ENCODE data around the gene RAD9A. TPM values are rescaled to one million over a fixed set of nuclear protein-coding genes. Genes with fewer than 3 reads are reported as not detected.
A peak's percentile ranks its signal among the peaks of the same experiment; 100 is the strongest.

Gene RAD9A
- total RNA-seq, 1 donor from 2014 or later = 11.1 TPM

GRCh38 chr11:67407688-67408163 is 15.9 kb downstream of the RAD9A start:
- no peak for TF ChIP-seq CTCF (IDR thresholded peaks at IDR 0.05)
- Mint-ChIP-seq H3K4me3 (ENCODE audit: unreplicated experiment) (no peak overlapping the region), H3K9me3 (ENCODE audit: low read depth) (no peaks in the 10 kb centered on the region), H3K4me1 (ENCODE audit: low read depth) (no peaks in the 10 kb centered on the region), H3K27ac (ENCODE audit: unreplicated experiment) (no peak overlapping the region), H3K27me3 (ENCODE audit: low read depth) (peaks cover 6% of the 10 kb centered on the region), H3K36me3 (ENCODE audit: low read depth) (no peaks in the 10 kb centered on the region)
- DNase-seq (ENCODE audit: low spot score) = no peak

GRCh38 chr11:67408437-67409200 is 16.8 kb downstream of the RAD9A start:
- DNase-seq (ENCODE audit: low spot score) = no peak
- no peaks in the 10 kb centered on the region for H3K4me1 Mint-ChIP-seq (ENCODE audit: low read depth)
- H3K4me3 Mint-ChIP-seq (ENCODE audit: unreplicated experiment) = no peak overlapping the region
- no peak for TF ChIP-seq CTCF (IDR thresholded peaks at IDR 0.05)
- H3K9me3 Mint-ChIP-seq (ENCODE audit: low read depth) = no peaks in the 10 kb centered on the region
- peaks cover 11% of the 10 kb centered on the region for H3K27me3 Mint-ChIP-seq (ENCODE audit: low read depth)
- peaks cover 1% of the 10 kb centered on the region for H3K36me3 Mint-ChIP-seq (ENCODE audit: low read depth)
- H3K27ac Mint-ChIP-seq (ENCODE audit: unreplicated experiment) = no peak overlapping the region

- TF ChIP-seq CTCF (IDR thresholded peaks at IDR 0.05) = no peak
- peaks cover 11% of the 10 kb centered on the region for H3K27me3 Mint-ChIP-seq (ENCODE audit: low read depth)
- peak; percentile 87 for DNase-seq (ENCODE audit: low spot score)
- H3K4me3 Mint-ChIP-seq (ENCODE audit: unreplicated experiment) = no peak overlapping the region
- H3K4me1 Mint-ChIP-seq (ENCODE audit: low read depth) = no peaks in the 10 kb centered on the region
- peaks cover 1% of the 10 kb centered on the region for H3K36me3 Mint-ChIP-seq (ENCODE audit: low read depth)
- no peaks in the 10 kb centered on the region for H3K9me3 Mint-ChIP-seq (ENCODE audit: low read depth)
- no peak overlapping the region for H3K27ac Mint-ChIP-seq (ENCODE audit: unreplicated experiment)
Observed at GRCh38 chr11:67409261-67409666, 17.5 kb downstream of the RAD9A start.

- Mint-ChIP-seq H3K36me3 (ENCODE audit: low read depth) (peaks cover 1% of the 10 kb centered on the region), H3K9me3 (ENCODE audit: low read depth) (no peaks in the 10 kb centered on the region), H3K27me3 (ENCODE audit: low read depth) (peaks cover 11% of the 10 kb centered on the region), H3K27ac (ENCODE audit: unreplicated experiment) (no peak overlapping the region), H3K4me1 (ENCODE audit: low read depth) (no peaks in the 10 kb centered on the region), H3K4me3 (ENCODE audit: unreplicated experiment) (no peak overlapping the region)
- DNase-seq (ENCODE audit: low spot score) = no peak
- no peak for TF ChIP-seq CTCF (IDR thresholded peaks at IDR 0.05)
Observed at GRCh38 chr11:67409781-67410368, 18.1 kb downstream of the RAD9A start.

- H3K4me1 Mint-ChIP-seq (ENCODE audit: low read depth) = no peaks in the 10 kb centered on the region
- H3K27me3 Mint-ChIP-seq (ENCODE audit: low read depth) = peaks cover 11% of the 10 kb centered on the region
- H3K27ac Mint-ChIP-seq (ENCODE audit: unreplicated experiment) = no peak overlapping the region
- peaks cover 1% of the 10 kb centered on the region for H3K36me3 Mint-ChIP-seq (ENCODE audit: low read depth)
- no peak overlapping the region for H3K4me3 Mint-ChIP-seq (ENCODE audit: unreplicated experiment)
- no peaks in the 10 kb centered on the region for H3K9me3 Mint-ChIP-seq (ENCODE audit: low read depth)
- no peak for TF ChIP-seq CTCF (IDR thresholded peaks at IDR 0.05)
- DNase-seq (ENCODE audit: low spot score) = no peak
Observed at GRCh38 chr11:67410369-67410831, 18.6 kb downstream of the RAD9A start.
